Bronchial epithelial cell (primary cell): ENCODE results near the gene ANKFN1. TPM values are rescaled to one million over a fixed set of nuclear protein-coding genes. Genes with fewer than 3 reads are reported as not detected.

Experiments used
- DNase-seq: peaks from one replicate; pipeline ENCODE4 v3.0.0-alpha.2; 2010; ENCODE audit warnings: low read depth
- FAIRE-seq: peaks from 2 replicates; lab custom pipeline; 2011; peaks lifted over from hg19 to GRCh38; lab: Jason Lieb, UNC
- H3K27me3 ChIP-seq: 2 replicates; pipeline ENCODE4 v1.5.1; 2011; ENCODE audit warnings: low read length; ENCODE audit not compliant: control insufficient read depth, insufficient read depth
- H3K36me3 ChIP-seq: 2 replicates; pipeline ENCODE4 v1.5.1; 2011; ENCODE audit warnings: low read length; ENCODE audit not compliant: control insufficient read depth, insufficient read depth
- H3K4me3 ChIP-seq: 2 replicates; pipeline ENCODE4 v1.5.1; 2011; ENCODE audit warnings: mild to moderate bottlenecking, low read depth, low read length, control low read depth
- CTCF ChIP-seq: IDR thresholded peaks from 2 replicates; pipeline ENCODE4 v1.5.1; 2011; ENCODE audit warnings: mild to moderate bottlenecking, moderate library complexity, low read length, control low read depth, inconsistent platforms; ENCODE audit not compliant: insufficient read depth, severe bottlenecking
- total RNA-seq: library from RNA; depleted of rRNA; stranded (reverse); fragments of >200 nt; gene quantifications from 2 replicates; pipeline ENCODE4 v1.2.1, GENCODE V29; 2014

The ANKFN1 gene
- total RNA-seq, 1 donor from 2014 or later = under 0.01 TPM

- DNase-seq = no peak
- no peaks in the 10 kb centered on the region for H3K36me3 ChIP-seq
- no peak overlapping the region for H3K4me3 ChIP-seq
- FAIRE-seq = no peak
- no peak for TF ChIP-seq CTCF
- no peaks in the 10 kb centered on the region for H3K27me3 ChIP-seq
Measured at GRCh38 chr17:56111706-56112485, 41.4 kb upstream of the ANKFN1 start.

DNA sequence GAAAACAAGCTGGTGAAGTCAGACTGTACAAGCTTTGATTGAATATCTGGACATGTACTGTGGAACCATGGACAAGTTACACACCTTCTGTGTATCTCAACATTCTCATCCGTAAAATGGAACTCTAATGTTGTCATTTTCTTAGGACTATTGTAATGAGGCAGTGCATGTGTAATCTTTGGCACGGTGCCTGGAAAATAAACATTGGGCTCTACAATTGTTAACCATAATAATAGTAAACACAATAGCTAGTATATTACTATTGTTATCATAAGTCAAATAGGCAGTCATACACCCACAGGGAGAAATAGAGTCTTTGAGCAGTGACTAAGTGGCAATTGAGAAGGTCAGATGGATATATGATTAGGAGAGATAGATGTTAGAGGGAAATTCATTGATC lies 39.8 kb upstream of the ANKFN1 start:
- Histone ChIP-seq H3K4me3 (no peak overlapping the region), H3K27me3 (no peaks in the 10 kb centered on the region), H3K36me3 (no peaks in the 10 kb centered on the region)
- DNase-seq (no peak), FAIRE-seq (no peak)
- TF ChIP-seq CTCF = no peak

DNA sequence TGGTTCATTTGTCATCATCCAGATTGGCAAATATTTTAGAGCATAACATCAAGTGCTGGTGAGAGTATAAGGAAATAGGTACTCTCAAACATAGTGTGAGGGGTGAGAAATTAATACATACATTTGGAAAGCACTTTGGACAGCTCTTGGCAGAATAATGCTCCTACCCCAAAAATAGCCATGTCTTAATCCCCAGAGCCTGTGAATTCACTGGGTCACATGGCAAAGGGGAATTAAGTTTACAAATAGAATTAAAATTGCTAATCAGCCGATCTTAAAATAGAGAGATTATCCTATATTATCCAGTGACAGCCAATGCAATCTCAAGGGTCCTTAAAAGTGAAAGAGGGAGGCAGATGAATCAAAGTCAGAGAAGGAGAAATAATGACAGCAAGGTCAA lies 38.8 kb upstream of the ANKFN1 start:
- Histone ChIP-seq H3K36me3 (no peaks in the 10 kb centered on the region), H3K27me3 (no peaks in the 10 kb centered on the region), H3K4me3 (no peak overlapping the region)
- FAIRE-seq (no peak), DNase-seq (no peak)
- no peak for TF ChIP-seq CTCF

DNA sequence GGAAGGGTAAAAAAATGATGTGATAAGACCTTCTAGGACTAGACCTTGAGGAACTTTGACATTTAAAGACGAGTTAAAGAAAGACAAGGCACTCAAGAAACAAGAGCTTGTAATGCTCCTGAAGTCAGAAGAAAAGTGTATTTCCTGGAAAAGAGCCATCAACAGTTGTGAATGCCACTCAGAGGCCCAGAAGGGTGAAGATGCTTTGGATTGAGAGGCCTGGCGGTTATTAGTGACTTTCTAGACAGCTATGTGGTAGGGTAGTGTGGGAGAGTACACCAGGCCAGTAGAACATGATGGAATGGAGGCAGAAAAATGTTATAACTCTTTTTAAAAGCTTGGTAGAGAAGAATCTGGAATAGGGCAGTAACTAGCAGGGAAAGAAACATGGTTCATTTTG lies 34.1 kb upstream of the ANKFN1 start:
- Histone ChIP-seq H3K27me3 (no peaks in the 10 kb centered on the region), H3K36me3 (no peaks in the 10 kb centered on the region), H3K4me3 (no peak overlapping the region)
- DNase-seq = no peak
- no peak for FAIRE-seq
- no peak for TF ChIP-seq CTCF

GRCh38 chr17:56119936-56120335 lies 33.3 kb upstream of the ANKFN1 start:
- FAIRE-seq = no peak
- Histone ChIP-seq H3K27me3 (no peaks in the 10 kb centered on the region), H3K36me3 (no peaks in the 10 kb centered on the region), H3K4me3 (no peak overlapping the region)
- no peak for DNase-seq
- no peak for TF ChIP-seq CTCF
